ENCODE results near the gene SLC25A25. TPM values are rescaled to one million over a fixed set of nuclear protein-coding genes. Genes with fewer than 3 reads are reported as not detected.

Gene SLC25A25
- total RNA-seq, 1 donor from 2014 or later = 16.8 TPM

DNA sequence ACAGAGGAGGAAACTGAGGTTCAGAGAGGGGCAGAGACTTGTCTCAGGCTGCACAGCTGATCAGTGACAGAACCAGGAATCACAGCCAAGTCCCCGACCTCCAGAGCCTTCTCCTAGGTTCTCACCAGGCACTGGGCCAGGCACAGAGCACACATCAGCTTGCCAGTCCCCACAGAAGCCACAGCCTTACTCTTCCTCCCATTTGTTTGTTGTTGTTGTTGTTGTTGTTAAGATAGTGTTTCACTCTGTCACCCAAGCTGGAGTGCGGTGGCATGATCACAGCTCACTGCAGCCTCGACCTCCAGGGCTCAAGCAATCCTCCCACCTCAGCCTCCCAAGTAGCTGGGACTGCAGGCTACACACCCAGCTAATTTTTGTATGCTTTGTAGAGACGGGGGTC is 42.3 kb upstream of the SLC25A25 start:
- Mint-ChIP-seq H3K27ac (ENCODE audit: unreplicated experiment) (no peak overlapping the region), H3K36me3 (ENCODE audit: low read depth) (no peaks in the 10 kb centered on the region), H3K9me3 (no peaks in the 10 kb centered on the region), H3K27me3 (ENCODE audit: low read depth) (no peaks in the 10 kb centered on the region), H3K4me3 (no peak overlapping the region), H3K4me1 (peaks cover 10% of the 10 kb centered on the region)
- no peak for DNase-seq (ENCODE audit: low read depth, low spot score)
- TF ChIP-seq, protein P1, sequence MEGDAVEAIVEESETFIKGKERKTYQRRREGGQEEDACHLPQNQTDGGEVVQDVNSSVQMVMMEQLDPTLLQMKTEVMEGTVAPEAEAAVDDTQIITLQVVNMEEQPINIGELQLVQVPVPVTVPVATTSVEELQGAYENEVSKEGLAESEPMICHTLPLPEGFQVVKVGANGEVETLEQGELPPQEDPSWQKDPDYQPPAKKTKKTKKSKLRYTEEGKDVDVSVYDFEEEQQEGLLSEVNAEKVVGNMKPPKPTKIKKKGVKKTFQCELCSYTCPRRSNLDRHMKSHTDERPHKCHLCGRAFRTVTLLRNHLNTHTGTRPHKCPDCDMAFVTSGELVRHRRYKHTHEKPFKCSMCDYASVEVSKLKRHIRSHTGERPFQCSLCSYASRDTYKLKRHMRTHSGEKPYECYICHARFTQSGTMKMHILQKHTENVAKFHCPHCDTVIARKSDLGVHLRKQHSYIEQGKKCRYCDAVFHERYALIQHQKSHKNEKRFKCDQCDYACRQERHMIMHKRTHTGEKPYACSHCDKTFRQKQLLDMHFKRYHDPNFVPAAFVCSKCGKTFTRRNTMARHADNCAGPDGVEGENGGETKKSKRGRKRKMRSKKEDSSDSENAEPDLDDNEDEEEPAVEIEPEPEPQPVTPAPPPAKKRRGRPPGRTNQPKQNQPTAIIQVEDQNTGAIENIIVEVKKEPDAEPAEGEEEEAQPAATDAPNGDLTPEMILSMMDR (conservative IDR thresholded peaks at IDR 0.05) = no peak

DNA sequence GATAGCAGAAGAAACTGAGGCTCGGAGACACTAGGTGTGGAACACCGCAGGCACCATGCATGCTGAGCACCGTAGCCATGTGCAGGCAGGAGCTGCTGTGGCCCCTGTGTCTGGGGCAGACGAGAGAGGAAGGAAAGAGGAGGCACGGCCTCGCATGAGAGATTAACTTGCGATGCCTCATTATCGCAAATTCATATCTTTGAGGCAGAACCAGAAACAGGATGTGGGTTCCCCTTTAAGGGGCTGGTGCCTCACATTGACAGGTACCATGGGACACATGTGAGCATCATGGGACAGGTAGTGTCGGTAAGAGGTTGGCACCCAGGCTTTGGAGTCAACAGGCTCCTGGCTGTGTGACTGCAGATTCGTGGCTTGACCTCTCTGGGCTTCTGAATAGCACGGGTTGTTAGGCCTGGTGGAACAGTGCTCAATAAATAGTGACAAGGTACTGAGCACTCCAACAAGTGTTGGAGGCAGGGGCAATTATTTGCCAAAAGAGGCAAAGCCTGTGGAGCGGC is 41.7 kb upstream of the SLC25A25 start:
- Mint-ChIP-seq H3K4me1 (peaks cover 10% of the 10 kb centered on the region), H3K27me3 (ENCODE audit: low read depth) (no peaks in the 10 kb centered on the region), H3K4me3 (no peak overlapping the region), H3K27ac (ENCODE audit: unreplicated experiment) (no peak overlapping the region), H3K36me3 (ENCODE audit: low read depth) (no peaks in the 10 kb centered on the region), H3K9me3 (no peaks in the 10 kb centered on the region)
- TF ChIP-seq, protein P1 (conservative IDR thresholded peaks at IDR 0.05) = no peak
- DNase-seq (ENCODE audit: low read depth, low spot score) = no peak

DNA sequence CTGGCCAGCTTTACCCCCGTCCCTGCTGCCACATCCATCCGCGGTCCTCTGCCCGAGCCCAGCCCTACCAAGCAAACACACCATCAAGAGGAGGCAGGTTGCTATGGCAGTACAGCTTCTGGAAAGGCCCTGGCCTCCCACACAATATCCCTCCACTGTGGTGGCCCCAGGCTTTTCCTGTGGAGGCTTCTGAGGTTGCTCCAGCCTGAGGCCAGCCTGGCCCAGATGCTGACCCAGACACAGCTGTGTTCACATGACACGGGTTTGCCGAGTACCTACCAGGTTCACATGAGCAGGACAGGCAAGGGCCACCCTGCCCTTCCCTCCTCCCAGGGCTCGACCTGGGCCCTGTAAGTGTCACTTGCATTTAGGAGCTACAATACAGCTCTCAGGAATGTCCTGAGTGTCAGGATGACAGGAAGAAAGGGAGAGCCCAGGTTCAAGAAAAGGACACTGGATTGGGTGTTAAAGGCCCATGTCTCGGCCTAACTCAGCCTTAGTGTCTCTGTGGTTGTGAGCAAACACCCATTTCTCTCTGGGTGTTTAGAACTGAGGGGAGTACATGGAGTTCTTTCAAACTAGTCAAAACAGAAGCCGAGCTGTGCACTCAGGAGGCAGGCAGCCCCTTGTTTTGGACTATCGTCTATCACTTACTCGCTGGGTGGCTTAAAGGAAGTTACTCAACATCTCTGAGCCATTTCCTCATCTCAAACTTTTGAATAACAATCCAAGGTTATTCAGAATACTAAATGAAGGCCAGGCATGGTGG is 41.1 kb upstream of the SLC25A25 start:
- H3K27ac Mint-ChIP-seq (ENCODE audit: unreplicated experiment) = no peak overlapping the region
- DNase-seq (ENCODE audit: low read depth, low spot score) = no peak
- H3K4me3 Mint-ChIP-seq = no peak overlapping the region
- H3K9me3 Mint-ChIP-seq = no peaks in the 10 kb centered on the region
- TF ChIP-seq, protein P1 (conservative IDR thresholded peaks at IDR 0.05) = no peak
- H3K27me3 Mint-ChIP-seq (ENCODE audit: low read depth) = no peaks in the 10 kb centered on the region
- H3K4me1 Mint-ChIP-seq = peaks cover 10% of the 10 kb centered on the region
- H3K36me3 Mint-ChIP-seq (ENCODE audit: low read depth) = no peaks in the 10 kb centered on the region

DNA sequence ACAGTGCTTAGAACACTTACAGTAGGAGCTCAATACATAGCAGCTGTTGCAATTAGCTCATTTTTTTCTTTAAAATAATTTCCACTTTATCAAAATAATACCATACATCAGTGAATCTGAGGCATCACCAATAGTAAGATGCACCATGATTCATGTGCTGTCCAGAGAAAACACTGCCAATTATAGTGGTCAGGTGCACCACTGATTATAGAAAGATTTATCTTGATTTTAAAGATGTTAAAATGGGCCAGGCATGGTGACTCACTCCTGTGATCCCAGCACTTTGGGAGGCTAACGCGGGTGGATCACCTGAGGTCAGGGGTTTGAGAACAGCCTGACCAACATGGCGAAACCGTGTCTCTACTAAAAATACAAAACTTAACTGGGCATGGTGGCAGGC is 40.3 kb upstream of the SLC25A25 start:
- TF ChIP-seq, protein P1 (conservative IDR thresholded peaks at IDR 0.05) = no peak
- Mint-ChIP-seq H3K27ac (ENCODE audit: unreplicated experiment) (no peak overlapping the region), H3K27me3 (ENCODE audit: low read depth) (no peaks in the 10 kb centered on the region), H3K36me3 (ENCODE audit: low read depth) (no peaks in the 10 kb centered on the region), H3K4me1 (peaks cover 10% of the 10 kb centered on the region), H3K9me3 (no peaks in the 10 kb centered on the region), H3K4me3 (no peak overlapping the region)
- no peak for DNase-seq (ENCODE audit: low read depth, low spot score)

DNA sequence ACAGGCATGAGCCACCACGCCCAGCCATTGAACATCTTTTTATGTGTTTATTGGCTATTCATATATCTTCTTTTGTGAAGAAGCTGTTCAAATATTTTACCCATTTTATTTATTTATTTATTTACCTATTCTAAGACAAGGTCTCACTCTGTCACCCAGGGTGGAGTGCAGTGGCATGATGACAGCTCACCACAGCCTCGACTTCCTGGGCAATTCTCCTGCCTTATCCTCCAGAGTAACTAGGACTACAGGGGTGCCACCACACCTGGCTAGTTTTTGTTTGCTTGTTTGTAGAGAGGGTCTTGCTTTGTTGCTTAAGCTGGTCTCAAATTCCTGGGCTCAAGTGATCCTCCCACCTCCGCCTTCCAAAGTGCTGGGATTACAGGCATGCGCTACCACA is 34.4 kb upstream of the SLC25A25 start:
- H3K4me3 Mint-ChIP-seq = no peak overlapping the region

More for the DNA sequence above, 34.4 kb upstream of the SLC25A25 start:
- H3K27me3 Mint-ChIP-seq (ENCODE audit: low read depth) = no peaks in the 10 kb centered on the region
- no peaks in the 10 kb centered on the region for H3K9me3 Mint-ChIP-seq
- H3K4me1 Mint-ChIP-seq = peaks cover 3% of the 10 kb centered on the region
- H3K36me3 Mint-ChIP-seq (ENCODE audit: low read depth) = no peaks in the 10 kb centered on the region
- no peak for DNase-seq (ENCODE audit: low read depth, low spot score)
- no peak overlapping the region for H3K27ac Mint-ChIP-seq (ENCODE audit: unreplicated experiment)
- TF ChIP-seq, protein P1 (conservative IDR thresholded peaks at IDR 0.05) = no peak

All from neural crest cell (in vitro differentiated cells).